HG03066 (cell line): ENCODE data around the gene PCBD1.

Experiments used
- ATAC-seq: cut with Tn5 transposase; IDR thresholded peaks from one replicate; pipeline ENCODE4 v1.9.1; 2021; ENCODE audit warnings: low read depth; ENCODE audit not compliant: unreplicated experiment

PCBD1 gene

GRCh38 chr10:70840836-70841235, 47.5 kb downstream of the PCBD1 start:
- ATAC-seq: no peak

- ATAC-seq: no peak
These were observed 50.0 kb downstream of the PCBD1 start for GRCh38 chr10:70838270-70838805.

DNA sequence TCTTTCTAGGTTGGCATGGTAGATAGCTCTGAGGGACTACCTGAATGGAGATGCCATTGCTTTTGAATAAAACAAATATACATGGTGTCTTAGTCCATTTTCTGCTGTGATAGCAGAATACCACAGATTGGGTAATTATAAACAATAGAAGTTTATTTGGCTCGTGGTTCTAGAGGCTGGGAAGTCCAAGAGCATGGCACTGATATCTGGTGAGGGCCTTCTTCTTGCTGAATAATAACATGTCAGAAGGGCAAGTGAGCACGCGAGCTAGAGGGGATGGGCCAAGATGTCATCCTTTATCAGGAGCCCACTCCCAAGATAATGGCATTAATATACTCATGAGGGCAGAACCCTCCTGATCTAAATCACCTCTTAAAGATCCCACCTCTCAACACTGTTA, 50.7 kb downstream of the PCBD1 start:
- ATAC-seq: no peak

GRCh38 chr10:70836319-70836718, 52.0 kb downstream of the PCBD1 start:
- no peak for ATAC-seq

GRCh38 chr10:70834441-70835151, 53.8 kb downstream of the PCBD1 start:
- no peak for ATAC-seq

- ATAC-seq: no peak
These were observed 54.3 kb downstream of the PCBD1 start for GRCh38 chr10:70834021-70834420.

DNA sequence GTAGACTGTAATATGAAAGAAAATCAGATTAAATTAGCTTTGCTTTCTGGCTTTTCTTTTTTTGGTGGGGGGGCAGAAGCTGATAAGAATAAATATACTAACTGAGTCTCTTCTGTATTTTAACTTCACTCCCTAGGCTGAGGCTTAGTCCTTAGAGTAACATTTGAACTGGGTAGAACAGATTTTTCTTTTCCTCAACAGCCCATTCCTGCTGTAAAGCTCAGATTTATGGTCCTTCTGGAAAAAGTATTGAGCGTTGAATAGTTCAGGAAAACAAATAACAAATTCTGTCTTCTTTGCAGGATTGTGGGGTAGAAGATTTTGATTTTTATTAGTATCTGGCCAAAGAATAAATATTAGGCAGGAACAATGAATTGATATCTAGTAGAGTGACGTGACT, 54.8 kb downstream of the PCBD1 start:
- ATAC-seq: no peak
